PFSK-1 (cell line): ENCODE data around the gene BACE2.

ENCODE experiments used
- FOXP2 ChIP-seq: optimal IDR thresholded peaks from 2 replicates; pipeline ENCODE3; 2011; ENCODE audit warnings: borderline replicate concordance, control low read depth, inconsistent platforms; ENCODE audit not compliant: insufficient read depth; ENCODE audit errors: extremely low read length, extremely low read depth
- POLR2AphosphoS5 ChIP-seq: IDR thresholded peaks from 2 replicates; pipeline ENCODE4 v1.6.1; 2012; ENCODE audit warnings: low read depth, mild to moderate bottlenecking, control low read depth, low read length, moderate library complexity
- SIN3A ChIP-seq: IDR thresholded peaks from 2 replicates; pipeline ENCODE4 v1.6.1; 2012; ENCODE audit warnings: mild to moderate bottlenecking, low read length, moderate library complexity, borderline replicate concordance; ENCODE audit not compliant: insufficient read depth
- TAF1 ChIP-seq: IDR thresholded peaks from 2 replicates; pipeline ENCODE4 v1.6.1; 2012; ENCODE audit warnings: low read length, control low read depth, borderline replicate concordance; ENCODE audit not compliant: insufficient read depth
- TF ChIP-seq, protein P1 (sequence below), 2 experiments: IDR thresholded peaks; 2 replicates each; pipeline versions ENCODE4 v1.6.1 to v1.8.0; 2011 to 2012; ENCODE audit warnings: low read depth in 2 of 2, low read length in 2 of 2, control low read depth in 1 of 2, inconsistent platforms in 1 of 2, mild to moderate bottlenecking in 1 of 2, moderate library complexity in 1 of 2; ENCODE audit not compliant: insufficient read depth in 1 of 2

DNA sequence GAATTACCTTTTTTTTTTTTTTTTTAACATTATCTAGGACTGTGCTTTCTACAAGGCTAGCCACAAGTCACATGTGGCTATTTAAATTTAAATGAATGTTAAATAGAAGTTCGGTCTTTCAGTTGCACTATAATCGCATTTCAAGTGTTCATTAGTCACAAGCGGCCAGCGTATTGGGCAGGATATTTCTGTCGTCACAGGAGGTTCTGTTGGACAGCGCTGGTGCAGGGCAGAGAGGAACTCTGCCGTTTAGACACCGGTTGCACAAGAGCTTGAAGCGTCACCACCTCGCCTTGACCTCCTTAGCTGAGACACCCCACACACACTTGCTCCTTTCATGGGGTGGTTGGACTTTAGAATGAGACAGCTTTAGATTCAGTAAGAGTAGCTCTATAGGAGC is 64.1 kb downstream of the BACE2 start:
- TF ChIP-seq POLR2AphosphoS5 (no peak), SIN3A (no peak), TAF1 (no peak), FOXP2 (no peak)
- TF ChIP-seq, protein P1, sequence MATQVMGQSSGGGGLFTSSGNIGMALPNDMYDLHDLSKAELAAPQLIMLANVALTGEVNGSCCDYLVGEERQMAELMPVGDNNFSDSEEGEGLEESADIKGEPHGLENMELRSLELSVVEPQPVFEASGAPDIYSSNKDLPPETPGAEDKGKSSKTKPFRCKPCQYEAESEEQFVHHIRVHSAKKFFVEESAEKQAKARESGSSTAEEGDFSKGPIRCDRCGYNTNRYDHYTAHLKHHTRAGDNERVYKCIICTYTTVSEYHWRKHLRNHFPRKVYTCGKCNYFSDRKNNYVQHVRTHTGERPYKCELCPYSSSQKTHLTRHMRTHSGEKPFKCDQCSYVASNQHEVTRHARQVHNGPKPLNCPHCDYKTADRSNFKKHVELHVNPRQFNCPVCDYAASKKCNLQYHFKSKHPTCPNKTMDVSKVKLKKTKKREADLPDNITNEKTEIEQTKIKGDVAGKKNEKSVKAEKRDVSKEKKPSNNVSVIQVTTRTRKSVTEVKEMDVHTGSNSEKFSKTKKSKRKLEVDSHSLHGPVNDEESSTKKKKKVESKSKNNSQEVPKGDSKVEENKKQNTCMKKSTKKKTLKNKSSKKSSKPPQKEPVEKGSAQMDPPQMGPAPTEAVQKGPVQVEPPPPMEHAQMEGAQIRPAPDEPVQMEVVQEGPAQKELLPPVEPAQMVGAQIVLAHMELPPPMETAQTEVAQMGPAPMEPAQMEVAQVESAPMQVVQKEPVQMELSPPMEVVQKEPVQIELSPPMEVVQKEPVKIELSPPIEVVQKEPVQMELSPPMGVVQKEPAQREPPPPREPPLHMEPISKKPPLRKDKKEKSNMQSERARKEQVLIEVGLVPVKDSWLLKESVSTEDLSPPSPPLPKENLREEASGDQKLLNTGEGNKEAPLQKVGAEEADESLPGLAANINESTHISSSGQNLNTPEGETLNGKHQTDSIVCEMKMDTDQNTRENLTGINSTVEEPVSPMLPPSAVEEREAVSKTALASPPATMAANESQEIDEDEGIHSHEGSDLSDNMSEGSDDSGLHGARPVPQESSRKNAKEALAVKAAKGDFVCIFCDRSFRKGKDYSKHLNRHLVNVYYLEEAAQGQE (IDR thresholded peaks at IDR 0.05; ENCODE audit: insufficient read depth in 1 of 2, low read depth in 2 of 2, low read length in 2 of 2), result no peak
